K562 (cell line): ENCODE measurements around the gene OFD1. TPM values are rescaled to one million over a fixed set of nuclear protein-coding genes. Genes with fewer than 3 reads are reported as not detected.

ENCODE experiments used
- ATAC-seq: fragments of 200-7000 bp; cut with Tn5 transposase; 3 replicates; pipeline ENCODE4 v1.9.1; 2020; ENCODE audit warnings: moderate library complexity
- BruUV-seq: library from RNA; stranded (reverse); fragments of 400-500 nt; replicated peaks from 2 replicates; lab custom pipeline; 2021; lab: Mats Ljungman, UMichigan
- CTCF ChIA-PET: fragments of 300-600 bp; formaldehyde crosslinking; extraction: SDS; loops from one replicate; lab custom pipeline; 2021; ENCODE audit warnings: low intra/inter-chr PET ratio; lab: Yijun Ruan, JAX
- POLR2A ChIA-PET: fragments of 300-600, 350-650 bp; sonication (Branson Sonifier 250); formaldehyde crosslinking; extraction: SDS; loops from one replicate; lab custom pipeline; 2021; ENCODE audit warnings: antibody characterized with exemption, inconsistent platforms; lab: Yijun Ruan, JAX
- DNase-seq, 4 experiments: peaks; one replicate each; pipeline versions ENCODE4 v3.0.0 to v3.0.0-alpha.2; 2011 to 2018; ENCODE audit warnings: low spot score in 3 of 4, mixed read lengths in 3 of 4; ENCODE audit errors: extremely low read depth in 1 of 4
- FAIRE-seq: peaks from 2 replicates; lab custom pipeline; 2011; peaks lifted over from hg19 to GRCh38; lab: Jason Lieb, UNC
- H2AFZ ChIP-seq: 2 replicates; pipeline ENCODE4 v1.6.0; 2011; ENCODE audit warnings: low read depth, low read length, control low read depth, inconsistent platforms
- H3K27ac ChIP-seq: fragments of 200-600 bp; 3 replicates; pipeline ENCODE4 v1.8.0; 2011; ENCODE audit warnings: low read depth, mild to moderate bottlenecking, control low read depth, inconsistent platforms, low read length, moderate library complexity, mixed read lengths; ENCODE audit errors: extremely low read depth
- H3K27me3 ChIP-seq, 2 experiments: fragments of 300-600 bp in 1 of 2; 2 replicates in 1 of 2; 3 replicates in 1 of 2; pipeline versions ENCODE4 v1.6.0 to v1.8.0; 2011; ENCODE audit warnings: inconsistent platforms in 2 of 2, low read length in 2 of 2, mild to moderate bottlenecking in 1 of 2, mixed read lengths in 1 of 2, moderate library complexity in 1 of 2; ENCODE audit not compliant: control insufficient read depth in 2 of 2, insufficient read depth in 2 of 2
- H3K36me3 ChIP-seq: fragments of 300-600 bp; 3 replicates; pipeline ENCODE4 v1.8.0; 2011; ENCODE audit warnings: mild to moderate bottlenecking, low read length, inconsistent platforms; ENCODE audit not compliant: control insufficient read depth, insufficient read depth
- H3K4me1 ChIP-seq, 2 experiments: fragments of 200-600 bp in 1 of 2; replicated peaks in 1 of 2; 2 replicates in 1 of 2; 3 replicates in 1 of 2; pipeline versions ENCODE4 v1.5.1 to v1.8.0; 2011; ENCODE audit warnings: inconsistent platforms in 2 of 2, low read length in 2 of 2, mild to moderate bottlenecking in 1 of 2, mixed read lengths in 1 of 2, moderate library complexity in 1 of 2; ENCODE audit not compliant: control insufficient read depth in 2 of 2, insufficient read depth in 2 of 2
- H3K4me2 ChIP-seq: 2 replicates; pipeline ENCODE4 v1.6.1; 2011; ENCODE audit warnings: low read length, control low read depth, inconsistent platforms, mixed read lengths; ENCODE audit not compliant: insufficient read depth
- H3K4me3 ChIP-seq: fragments of 200-600 bp; sonication (generic), shearing (Covaris generic); 2 replicates; pipeline ENCODE4 v1.5.1; 2016; ENCODE audit warnings: control low read depth, inconsistent platforms
- H3K79me2 ChIP-seq: fragments of 200-600 bp; 3 replicates; pipeline ENCODE4 v1.8.0; 2011; ENCODE audit warnings: low read length, inconsistent platforms; ENCODE audit not compliant: control insufficient read depth, insufficient read depth
- H3K9ac ChIP-seq, 2 experiments: 2 replicates each; pipeline versions ENCODE4 v1.6.0 to v1.6.1; 2011; ENCODE audit warnings: low read depth in 2 of 2, low read length in 2 of 2, control low read depth in 1 of 2, inconsistent platforms in 1 of 2, mild to moderate bottlenecking in 1 of 2, mixed read lengths in 1 of 2; ENCODE audit not compliant: insufficient read depth in 1 of 2
- H3K9me1 ChIP-seq: one replicate; pipeline ENCODE4 v1.6.0; 2011; ENCODE audit warnings: inconsistent platforms, mild to moderate bottlenecking, low read length, moderate library complexity; ENCODE audit not compliant: control insufficient read depth, insufficient read depth
- H3K9me3 ChIP-seq: replicated peaks from 2 replicates; pipeline ENCODE4 v1.5.1; 2011; ENCODE audit warnings: low read depth, low read length, inconsistent platforms; ENCODE audit not compliant: control insufficient read depth, insufficient read depth
- H4K20me1 ChIP-seq: replicated peaks from 2 replicates; pipeline ENCODE4 v1.6.1; 2011; ENCODE audit warnings: low read length, inconsistent platforms, mixed read lengths; ENCODE audit not compliant: control insufficient read depth, insufficient read depth
- GATAD2A ChIP-seq: fragments of 450-650 bp; IDR thresholded peaks from 2 replicates; pipeline ENCODE4 v1.6.1; 2017
- HIVEP1 ChIP-seq: fragments of 250-450 bp; sonication (Bioruptor Pico); IDR thresholded peaks from 2 replicates; pipeline ENCODE4 v1.4.0; 2020; ENCODE audit warnings: mild to moderate bottlenecking
- KLF13 ChIP-seq: fragments of 450-650 bp; IDR thresholded peaks from 2 replicates; pipeline ENCODE4 v1.6.1; 2016; ENCODE audit warnings: missing genetic modification characterization, low read depth, mild to moderate bottlenecking, missing compliant biosample characterization, moderate library complexity, borderline replicate concordance
- MCM7 ChIP-seq, 2 experiments: fragments of 450-650 bp; IDR thresholded peaks; 2 replicates each; pipeline ENCODE4 v1.6.1; 2016 to 2018
- RBFOX2 ChIP-seq: fragments of 200-400 bp; formaldehyde crosslinking; IDR thresholded peaks from 2 replicates; pipeline ENCODE4 v1.6.1; 2017; ENCODE audit warnings: low read depth, mild to moderate bottlenecking, low read length, moderate library complexity
- YY1 ChIP-seq, 3 experiments: IDR thresholded peaks; 2 replicates each; pipeline ENCODE4 v1.6.1; 2011; ENCODE audit warnings: low read length in 2 of 3, mild to moderate bottlenecking in 2 of 3, moderate library complexity in 2 of 3, borderline replicate concordance in 1 of 3, control low read depth in 1 of 3, low read depth in 1 of 3; ENCODE audit not compliant: insufficient read depth in 3 of 3, insufficient replicate concordance in 2 of 3, control insufficient read depth in 1 of 3, insufficient read length in 1 of 3; ENCODE audit errors: extremely low read depth in 1 of 3
- ZNF79 ChIP-seq: fragments of 250-450 bp; sonication (Bioruptor Pico); IDR thresholded peaks from 2 replicates; pipeline ENCODE4 v1.4.0; 2020; ENCODE audit warnings: low read depth, mild to moderate bottlenecking, moderate library complexity
- WGBS: fragments of 100-300 bp; shearing (Covaris generic); methylation state at CpG from one replicate; pipeline ENCODE4 v1.1.6; 2016; ENCODE audit warnings: low coverage, mixed read lengths; ENCODE audit not compliant: insufficient coverage; ENCODE audit errors: missing lambda C conversion rate; 5-methylcytosine and 5-hydroxymethylcytosine counted together
- in situ Hi-C: fragments of 300-500 bp; cut with MboI; formaldehyde crosslinking; loops from 4 replicates; pipeline ENCODE4 v1.15.0; 2018; ENCODE audit warnings: inconsistent platforms, mixed read lengths
- intact Hi-C: fragments of 100-400 bp; cut with micrococcal nuclease; formaldehyde crosslinking; loops from 2 replicates; pipeline ENCODE4 v1.14.2; 2022
- polyA plus RNA-seq, 8 experiments: library from polyadenylated mRNA; depleted of rRNA in 4 of 8; stranded (reverse) in 5 of 8; unstranded in 3 of 8; fragments of >200 nt; fragmentation: Nextera tagmentation in 2 of 8; fragmentation: Illumina TruSeq in 1 of 8; extraction: Ambion mirVana in 2 of 8; extraction: Trizol in 1 of 8; gene quantifications; 2 replicates each; pipeline versions ENCODE4 v1.2.1 to v1.2.3, GENCODE V29; 2011 to 2014; ENCODE audit warnings: inconsistent platforms in 1 of 8, missing spikeins in 1 of 8
- total RNA-seq, 7 experiments: library from RNA; depleted of rRNA in 6 of 7; stranded (reverse); fragments of >200 nt in 6 of 7; fragmentation: Illumina TruSeq in 2 of 7; extraction: Trizol in 2 of 7; gene quantifications; 2 replicates each; pipeline versions ENCODE4 v1.2.1 to v1.2.3, GENCODE V29; 2011 to 2021; ENCODE audit warnings: low replicate concordance in 1 of 7

OFD1 gene
- total and polyA plus RNA-seq, 9 of the 15 experiments (the other 6 are each of a cell fraction or from before 2014, with no cell fraction given): 22.0 to 49.1 (median 30.2) TPM

DNA sequence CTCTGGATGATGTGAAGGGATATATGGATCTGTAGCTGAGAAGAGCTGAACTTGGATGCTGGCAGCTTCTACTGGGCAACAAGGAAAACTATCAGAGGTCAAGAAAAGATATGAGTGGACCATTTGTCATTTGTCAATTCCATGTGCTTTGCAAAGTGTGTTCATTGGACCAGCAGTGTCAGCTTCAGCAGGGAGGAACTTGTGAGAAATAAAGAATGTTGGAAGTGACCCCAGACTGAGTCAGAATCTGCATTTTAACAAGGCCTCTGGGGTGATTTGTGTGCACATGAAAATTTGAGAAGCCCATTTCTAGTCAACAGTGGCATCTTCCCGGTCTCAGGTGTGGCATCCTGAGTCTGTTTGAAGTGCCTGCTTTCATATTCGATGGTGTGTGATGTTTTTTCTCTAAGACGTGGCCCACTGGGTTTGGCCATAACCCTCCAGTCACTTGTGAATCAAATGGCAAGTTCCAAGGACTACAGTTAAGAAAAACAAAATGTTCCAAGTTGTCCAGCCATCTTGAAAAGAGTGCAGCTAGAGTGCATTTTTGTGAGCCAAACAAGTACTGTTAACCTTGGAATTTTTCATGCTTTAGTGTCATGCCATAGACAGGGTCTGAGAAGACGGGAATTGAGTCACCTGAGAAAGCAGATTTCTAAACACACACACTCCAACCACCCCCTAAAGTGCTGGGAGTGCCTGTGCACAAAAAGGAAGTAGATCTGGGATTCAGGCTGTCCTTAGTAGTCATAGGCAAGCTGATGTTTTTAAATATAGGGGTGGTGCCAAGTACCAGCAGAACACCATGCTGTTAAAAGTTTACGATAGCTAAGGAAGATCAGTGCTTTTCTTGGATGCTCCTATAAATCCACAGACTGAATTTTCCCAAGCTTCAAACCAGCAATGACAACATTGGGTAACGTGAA is 55.9 kb downstream of the OFD1 start:
- no peak for FAIRE-seq
- no TSS peak for BruUV-seq
- no peak overlapping the region for H2AFZ ChIP-seq
- no peaks in the 10 kb centered on the region for H3K9me1 ChIP-seq
- ChIA-PET POLR2A (no interaction called here), CTCF (no interaction called here)
- no peak overlapping the region for H3K4me3 ChIP-seq
- H3K27me3 ChIP-seq: peaks cover 0 to 4% of the 10 kb centered on the region in 2 experiments; a peak in 3 of 5 replicates
- in situ Hi-C loops: no loop called here
- TF ChIP-seq MCM7 (IDR thresholded peaks at IDR 0.05) (no peak), GATAD2A (no peak), RBFOX2 (no peak), KLF13 (tag) (no peak), ZNF79 (CRISPR knock-in tag) (no peak), HIVEP1 (CRISPR knock-in tag) (no peak), YY1 (IDR thresholded peaks at IDR 0.05; ENCODE audit: borderline replicate concordance in 1 of 3, control insufficient read depth in 1 of 3, extremely low read depth in 1 of 3, insufficient read depth in 3 of 3, insufficient read length in 1 of 3, insufficient replicate concordance in 2 of 3, low read depth in 1 of 3, low read length in 2 of 3) (no peak)
- no peak for DNase-seq
- no peaks in the 10 kb centered on the region for H3K79me2 ChIP-seq
- no peak overlapping the region for H3K9ac ChIP-seq
- H3K36me3 ChIP-seq: no peaks in the 10 kb centered on the region
- 0% methylated on average over 6 of the region's 6 CpGs for WGBS
- H3K9me3 ChIP-seq: no peaks in the 10 kb centered on the region
- intact Hi-C loops: no loop called here
- no peaks in the 10 kb centered on the region for H3K4me1 ChIP-seq
- H3K4me2 ChIP-seq: no peak overlapping the region
- no peaks in the 10 kb centered on the region for H4K20me1 ChIP-seq
- no peak for ATAC-seq
- no peak overlapping the region for H3K27ac ChIP-seq
